AG08395 (cell line): Measurements from ENCODE around the gene FAT2.
"Not testable (repeated sequence)": the region's sequence is repeated elsewhere in the genome, so short reads cannot be mapped to it uniquely, and the experiment has no call there.

Experiments
- DNase-seq: peaks from one replicate; pipeline ENCODE4 v3.0.0; 2012; ENCODE audit warnings: mixed read lengths, low spot score

The FAT2 gene

DNA sequence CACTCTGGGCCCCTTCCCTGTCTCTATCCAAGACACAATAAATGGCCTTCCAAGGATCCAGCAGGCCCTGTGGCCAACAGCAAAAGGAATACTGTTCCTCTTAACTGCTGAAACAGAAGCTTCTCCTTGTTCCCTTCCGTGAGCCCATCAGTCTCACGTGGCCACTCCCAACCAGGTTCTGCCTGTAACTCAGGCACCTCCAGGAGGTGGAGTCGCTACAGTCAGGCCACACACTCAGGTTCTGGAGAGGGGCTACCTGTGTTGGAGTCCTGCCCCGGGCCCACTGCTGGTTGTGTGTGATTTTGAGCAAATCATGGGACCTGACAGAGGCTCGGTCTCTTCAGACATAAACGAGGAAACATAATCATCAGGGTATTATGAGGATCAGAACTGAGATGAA lies 10.3 kb downstream of the FAT2 start:
- DNase-seq, result no peak

DNA sequence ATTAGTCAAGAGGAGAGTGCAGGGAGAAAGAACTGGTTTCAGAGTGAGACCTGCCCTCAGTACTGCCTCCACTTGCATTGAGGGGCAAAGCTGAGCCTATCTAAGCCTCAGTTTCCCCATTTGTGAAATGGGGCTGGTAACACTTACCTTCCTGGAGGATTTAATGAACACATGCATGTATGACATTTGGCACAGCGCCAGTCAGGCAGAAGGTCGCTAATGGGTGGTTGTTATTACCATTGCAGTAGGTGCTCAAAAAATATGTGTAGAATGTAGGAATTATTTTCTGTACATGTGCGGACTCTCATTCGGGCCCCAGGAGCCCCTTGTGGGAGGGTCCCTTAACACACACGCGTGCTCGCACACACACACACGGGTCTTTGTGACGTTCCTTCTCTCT lies 10.9 kb downstream of the FAT2 start:
- DNase-seq, result no peak

DNA sequence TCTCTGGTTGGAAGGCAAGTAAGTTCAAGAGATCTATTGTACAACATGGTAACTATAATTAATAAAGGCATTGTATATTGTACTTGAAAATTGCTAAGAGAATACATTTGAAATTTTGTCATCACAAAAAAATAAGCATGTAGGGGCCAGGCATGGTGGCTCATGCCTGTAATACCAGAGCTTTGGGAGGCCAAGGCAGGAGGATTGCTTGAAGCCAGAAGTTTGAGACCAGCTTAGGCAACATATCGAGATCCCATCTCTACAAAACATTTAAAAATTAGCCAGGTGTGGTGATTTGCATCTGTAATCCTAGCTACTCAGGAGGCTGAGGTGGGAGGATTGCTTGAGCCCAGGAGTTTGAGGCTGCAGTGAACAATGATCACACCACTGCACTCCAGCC lies 12.0 kb downstream of the FAT2 start:
- DNase-seq, result not testable (repeated sequence)

DNA sequence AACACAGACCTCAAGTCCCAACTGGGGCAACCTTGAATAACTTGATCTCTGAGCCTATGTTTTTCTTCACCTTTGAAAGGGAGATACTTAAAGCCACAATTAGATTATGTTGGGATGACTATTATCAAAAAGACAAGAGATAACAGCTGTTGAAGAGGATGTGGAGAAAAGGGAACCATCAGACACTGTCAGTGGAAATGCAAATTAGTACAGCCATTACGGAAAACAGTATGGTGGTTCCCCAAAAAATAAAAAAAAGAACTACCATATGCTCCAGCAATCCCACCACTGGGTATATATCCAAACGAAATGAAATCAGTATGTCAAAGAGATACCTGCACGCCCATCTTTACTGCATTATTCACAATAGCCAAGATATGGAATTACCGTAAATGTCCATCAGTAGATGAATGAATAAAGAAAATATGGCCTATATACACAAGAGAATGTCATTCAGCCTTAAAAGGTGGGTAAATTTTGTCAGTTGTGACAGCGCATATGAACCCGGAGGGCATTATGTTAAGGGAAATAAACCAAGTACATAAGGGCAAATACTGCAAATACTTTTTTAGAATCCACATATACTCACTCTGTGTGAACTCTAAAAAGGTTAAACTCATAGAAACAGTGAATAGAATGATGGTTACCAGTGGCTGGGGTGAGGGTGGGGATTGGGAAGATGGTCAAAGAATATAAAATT lies 12.7 kb downstream of the FAT2 start:
- no peak for DNase-seq

DNA sequence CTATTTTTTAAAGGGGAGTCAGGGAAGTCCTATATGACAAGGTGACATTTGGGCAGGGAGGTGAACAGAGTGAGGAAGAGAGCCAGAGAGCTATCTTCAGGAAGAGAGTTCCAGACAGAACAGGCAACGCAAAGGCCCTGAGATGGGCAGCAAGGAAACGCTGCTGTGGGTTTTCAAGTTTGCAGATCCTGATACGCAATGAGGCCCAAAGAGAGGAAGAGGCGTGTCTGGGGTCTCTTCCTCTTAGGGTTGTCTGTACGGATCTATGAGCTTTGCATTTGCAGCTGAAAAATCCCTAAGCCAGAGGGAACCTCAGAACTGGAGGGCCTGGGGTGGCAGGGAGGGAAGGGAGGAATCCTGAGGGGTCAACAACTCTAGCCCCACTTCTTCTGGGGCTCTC lies 13.6 kb downstream of the FAT2 start:
- DNase-seq, result no peak

DNA sequence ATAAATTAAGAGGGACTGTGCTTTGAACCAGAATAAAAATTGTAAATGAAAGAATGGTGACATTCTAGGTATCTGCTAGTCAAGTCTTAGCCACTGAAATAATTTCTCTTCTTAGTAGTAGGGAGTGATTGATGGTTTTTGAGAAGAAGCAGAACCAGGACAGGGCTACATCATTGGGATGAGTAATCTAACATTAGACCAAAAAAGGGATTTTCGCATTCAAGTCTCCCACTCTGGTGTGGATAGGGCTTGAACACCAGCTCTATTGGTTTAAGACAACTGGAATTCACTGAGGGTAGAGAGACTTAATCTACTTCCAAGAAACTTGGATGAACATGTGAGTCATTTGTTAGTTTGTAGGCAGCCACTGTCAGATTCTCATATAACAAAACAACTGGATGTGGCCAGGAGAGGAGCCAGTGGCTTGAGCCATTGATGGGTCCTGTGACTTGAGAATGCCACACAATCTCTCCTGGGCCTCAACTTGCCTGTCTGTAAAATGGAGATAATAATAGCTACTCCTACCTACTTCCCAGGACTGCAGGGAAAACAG lies 16.6 kb downstream of the FAT2 start:
- DNase-seq, result no peak

DNA sequence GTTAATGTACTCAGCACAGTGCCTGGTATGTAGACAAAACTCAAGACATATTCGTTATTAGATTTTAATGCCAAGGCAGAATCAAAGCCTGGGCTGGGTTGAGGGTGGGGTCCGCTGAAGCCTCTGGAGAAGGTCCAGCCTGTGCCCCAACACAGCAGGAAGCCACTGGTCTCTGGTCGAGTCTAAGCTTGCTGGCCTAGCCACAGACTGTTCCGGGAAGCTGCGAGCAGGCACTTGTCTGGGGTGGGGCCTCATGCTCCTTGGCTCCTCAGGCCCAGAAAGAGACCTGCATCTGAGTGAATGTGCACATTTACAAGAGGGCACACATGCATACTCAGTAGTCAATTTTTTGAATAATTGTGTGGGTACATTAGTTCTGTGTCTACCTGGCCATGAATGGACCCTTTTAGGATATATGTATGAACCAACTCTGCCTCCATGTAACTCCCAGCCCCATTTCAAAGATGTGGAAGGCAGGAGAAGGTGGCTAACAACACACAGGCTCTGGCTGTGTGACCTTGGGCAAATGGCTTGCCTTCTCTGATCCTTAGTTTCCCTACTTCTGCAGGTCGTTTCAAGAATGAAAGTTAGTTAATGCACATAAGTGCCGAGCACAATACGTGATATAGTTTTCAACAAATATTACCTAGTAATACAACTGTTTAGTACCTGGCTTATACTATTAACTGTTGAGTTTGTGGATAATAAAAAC lies 18.3 kb downstream of the FAT2 start:
- DNase-seq, result no peak

DNA sequence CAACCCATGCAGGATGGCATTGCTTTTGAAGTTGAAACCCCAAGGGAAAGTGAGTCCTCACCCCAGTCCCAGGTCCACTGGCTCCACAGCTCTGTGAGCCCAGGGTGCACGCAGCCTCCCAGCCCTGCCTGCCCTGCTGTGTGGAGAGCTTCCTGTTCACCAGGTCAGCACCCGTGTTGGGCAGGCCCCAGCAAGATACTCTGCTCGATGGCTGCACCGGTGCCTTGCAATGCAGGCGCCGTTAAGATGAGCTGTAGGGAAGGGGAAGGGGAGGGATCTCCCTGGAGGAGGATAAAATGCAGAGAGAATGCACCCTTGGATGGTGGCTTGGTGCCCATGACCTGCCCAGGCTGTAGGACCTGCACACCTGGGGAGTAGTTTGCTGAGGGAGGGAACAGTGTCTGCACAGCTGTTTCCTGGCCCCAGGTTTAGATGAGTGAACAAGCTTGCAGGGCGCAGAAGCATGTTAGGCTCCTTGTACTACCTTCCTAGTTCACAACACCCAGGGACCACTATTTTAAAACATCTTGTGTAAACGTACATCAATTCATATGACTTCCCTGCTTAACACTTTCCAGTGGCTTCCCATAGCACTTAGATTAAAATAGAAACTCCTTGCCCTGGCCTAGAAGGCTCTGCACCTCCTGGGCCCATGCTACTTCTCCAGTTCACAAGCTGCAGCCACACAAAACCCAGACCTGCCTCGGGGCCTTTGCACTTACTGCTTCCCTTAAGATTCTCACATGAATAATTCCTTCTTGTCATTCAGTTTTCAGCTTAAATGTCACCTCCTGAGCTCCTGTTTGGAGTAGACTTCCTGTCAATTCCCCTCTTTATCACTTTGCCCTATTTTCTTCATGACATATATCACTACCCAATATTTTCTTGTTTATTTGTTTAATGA lies 19.6 kb downstream of the FAT2 start:
- DNase-seq, result no peak

DNA sequence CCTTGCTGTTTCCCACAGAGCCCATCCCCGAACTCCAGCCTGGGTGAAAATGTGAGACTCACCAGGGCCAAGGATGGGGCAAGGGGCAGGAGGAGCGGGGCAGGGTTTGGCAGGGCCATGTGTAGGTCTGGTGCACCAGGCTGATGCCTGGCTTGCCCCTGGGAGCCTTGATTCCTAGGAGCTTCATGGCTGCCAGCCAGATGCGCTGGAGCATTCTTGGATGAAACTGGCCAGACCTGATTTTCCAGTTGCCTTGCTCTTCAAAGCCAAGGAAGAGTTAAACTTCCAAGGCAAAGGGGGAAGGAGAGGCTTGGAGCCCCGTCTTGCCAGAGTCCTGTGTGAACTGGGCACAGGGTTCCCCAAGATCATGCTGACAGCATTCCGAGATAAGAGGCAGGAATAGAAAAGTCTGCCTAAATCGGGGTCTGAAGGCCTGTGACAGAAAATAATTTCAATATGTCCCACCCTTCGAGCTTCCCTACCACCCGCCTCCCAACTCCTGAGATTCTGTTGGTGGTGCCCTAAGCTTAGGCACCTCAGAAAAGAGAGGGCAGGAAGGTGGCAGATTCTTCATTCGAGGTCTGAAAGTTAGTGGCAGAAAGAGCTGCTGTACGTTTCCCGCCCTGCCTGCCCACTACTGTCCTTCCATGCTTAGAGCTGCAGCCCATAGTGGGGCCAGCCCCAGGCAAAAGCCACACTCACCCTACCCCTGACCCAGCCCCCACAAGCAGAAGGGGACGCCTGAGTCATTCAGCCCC lies 20.4 kb downstream of the FAT2 start:
- no peak for DNase-seq

DNA sequence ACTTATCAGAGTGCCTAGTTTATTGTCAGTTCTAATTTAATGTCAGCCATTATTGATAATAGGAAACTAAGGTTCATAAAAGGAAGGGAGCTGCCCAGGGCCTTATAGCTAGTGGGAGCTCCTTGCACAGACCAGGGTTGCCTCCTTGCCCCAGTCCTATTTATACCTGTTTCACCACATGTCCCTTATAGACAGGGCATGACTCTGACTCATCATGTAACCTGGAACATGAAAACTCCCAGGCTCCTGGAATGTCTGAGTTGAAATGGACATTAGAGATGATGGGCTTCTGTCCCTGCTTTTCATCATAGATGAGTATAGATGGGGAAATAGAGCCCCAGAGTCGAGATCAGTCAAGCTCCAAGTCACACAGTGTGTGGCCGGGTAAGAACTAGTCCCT lies 21.1 kb downstream of the FAT2 start:
- DNase-seq, result no peak

DNA sequence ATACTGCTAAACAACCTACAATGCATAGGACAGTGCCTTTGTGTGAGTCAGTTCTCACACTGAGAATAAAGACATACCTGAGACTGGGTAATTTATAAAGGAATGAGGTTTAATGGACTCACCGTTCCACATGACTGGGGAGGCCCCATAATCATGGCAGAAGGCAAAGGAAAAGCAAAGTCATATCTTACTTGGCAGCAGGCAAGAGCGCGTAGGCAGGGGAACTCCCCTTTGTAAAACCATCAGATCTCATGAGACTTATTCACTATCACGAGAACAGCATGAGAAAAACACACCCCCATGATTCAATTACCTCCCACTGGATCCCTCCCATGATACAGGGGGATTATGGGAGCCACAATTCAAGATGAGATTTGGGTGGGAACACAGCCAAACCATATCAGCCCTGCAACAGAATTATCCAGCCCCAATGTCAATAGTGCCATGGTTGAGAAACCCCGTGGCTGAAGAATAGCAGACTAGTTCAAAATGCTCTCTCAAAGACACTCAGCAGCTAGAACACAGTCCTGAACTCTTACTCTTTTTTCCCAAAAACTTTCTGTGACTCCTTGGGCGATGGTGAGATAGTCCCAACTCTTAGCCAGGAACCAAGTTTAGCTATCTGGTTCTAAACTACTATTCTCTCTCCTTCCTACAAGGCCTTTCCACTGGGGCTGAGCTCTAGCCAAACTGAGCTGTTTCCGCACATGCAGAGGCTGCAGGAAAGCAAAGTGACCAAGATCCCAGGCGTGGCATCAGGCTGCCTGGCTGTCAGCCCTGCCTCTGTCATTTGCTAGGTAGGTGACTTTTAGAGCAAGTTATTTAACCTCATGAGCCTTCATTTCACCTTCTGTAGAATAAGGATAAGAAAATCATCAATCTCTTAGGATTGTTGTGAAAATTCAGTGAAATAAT lies 21.7 kb downstream of the FAT2 start:
- DNase-seq, result no peak

DNA sequence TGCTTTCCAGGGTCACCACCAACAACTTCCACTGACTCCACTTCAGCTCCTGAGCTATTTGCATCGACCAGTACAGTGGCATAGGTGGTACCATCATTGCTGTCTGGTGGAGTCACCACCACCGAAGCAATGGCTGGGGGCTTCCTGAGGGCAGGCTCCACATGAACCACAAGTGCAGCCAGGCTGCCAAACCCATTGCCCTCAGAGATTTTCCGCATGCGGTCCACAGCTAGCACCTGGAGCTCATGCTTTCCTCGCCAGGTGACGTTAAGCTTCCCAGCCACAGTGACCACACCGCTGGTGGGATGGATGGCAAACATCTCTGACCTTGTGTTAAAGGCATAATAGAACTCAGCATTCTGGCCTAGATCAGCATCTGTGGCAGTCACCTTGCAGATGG lies 23.1 kb downstream of the FAT2 start:
- DNase-seq, result no peak

DNA sequence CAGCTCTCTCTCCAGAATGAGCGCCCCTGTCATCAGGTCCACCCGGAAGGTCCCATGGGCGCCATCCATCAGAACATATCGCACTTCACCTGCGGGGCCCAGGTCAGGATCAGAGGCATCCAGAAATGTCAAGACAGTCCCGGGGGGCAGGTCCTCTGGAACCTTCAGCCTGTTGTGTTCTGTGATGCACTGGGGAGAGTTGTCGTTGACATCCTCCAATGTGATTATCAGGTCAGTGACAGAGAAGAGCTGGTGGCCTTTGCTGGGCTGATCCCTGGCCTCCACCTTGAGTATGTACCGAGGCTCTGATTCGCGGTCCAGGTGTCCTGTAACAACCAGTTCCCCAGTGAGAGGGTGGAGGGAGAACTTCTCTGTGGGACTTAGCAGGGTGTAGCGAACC lies 25.2 kb downstream of the FAT2 start:
- DNase-seq, result no peak

DNA sequence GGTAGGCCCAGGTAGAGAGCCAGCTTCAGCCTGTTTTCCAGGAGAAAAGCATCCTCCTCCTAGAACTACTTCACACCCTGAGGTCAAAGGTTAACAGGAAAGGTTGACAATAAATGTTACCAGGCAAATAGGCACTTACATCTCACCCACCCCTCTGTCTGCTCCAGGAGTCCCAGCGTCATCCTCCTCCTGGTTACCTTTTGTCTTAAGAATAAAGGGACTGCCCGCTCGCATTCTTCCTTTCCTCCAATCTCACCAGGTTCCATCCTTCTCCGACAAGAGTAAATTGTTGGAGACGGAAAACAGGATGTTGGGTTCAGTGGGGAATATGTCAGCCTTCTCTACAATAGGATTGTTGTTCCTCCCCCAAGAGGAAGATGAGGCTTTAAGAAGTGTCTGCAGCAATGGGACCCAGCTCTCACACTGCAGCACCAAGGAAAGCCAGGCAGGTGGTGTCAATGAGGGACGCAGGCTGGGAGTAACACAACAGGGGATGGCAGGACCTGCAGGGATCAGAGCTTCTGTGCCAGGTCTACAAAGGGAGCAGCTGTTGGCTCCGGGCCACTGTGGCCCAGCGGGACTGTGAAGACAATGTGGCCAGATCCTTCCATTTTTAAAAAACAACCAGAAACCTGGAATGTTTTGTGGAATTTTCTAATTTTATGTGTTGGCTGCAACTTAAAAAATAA lies 29.0 kb downstream of the FAT2 start:
- no peak for DNase-seq

DNA sequence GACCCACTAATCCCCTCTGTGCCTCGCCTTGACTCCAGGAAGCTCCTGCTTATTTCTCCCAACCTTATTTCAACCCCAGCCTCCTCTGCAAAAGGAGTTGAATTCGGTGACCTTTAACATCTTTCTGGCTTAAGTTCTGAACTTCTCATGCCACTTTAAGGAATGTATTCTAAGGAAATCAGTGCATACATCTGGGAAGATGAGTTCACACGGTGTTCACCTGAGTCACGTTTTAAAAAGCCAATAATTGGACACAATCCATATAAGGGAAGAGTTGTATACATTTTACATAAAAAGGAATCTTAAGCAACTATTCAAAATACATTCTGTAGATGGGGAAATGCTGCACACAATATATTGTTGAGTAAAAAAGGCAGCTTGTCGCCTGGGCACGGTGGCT lies 33.2 kb downstream of the FAT2 start:
- DNase-seq, result no peak

DNA sequence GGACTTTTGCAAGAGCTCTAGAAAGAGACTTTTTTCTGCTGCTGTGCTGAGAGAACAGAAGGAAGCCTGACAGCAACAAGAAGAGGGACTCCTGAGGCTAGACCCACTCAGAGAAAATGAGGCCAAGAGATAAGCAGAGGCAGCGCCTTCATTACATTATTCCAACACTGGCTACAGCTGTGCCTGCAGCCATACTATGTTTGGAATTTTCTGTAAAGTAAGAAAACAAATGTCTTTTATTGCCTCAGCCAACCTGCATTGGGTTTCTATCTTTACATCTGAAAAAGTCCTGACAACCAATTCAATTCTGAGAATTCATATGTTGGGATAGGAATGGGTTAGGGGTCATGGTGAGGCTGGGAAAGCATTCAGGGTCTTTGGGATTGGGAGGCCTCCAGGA lies 33.7 kb downstream of the FAT2 start:
- DNase-seq, result no peak

DNA sequence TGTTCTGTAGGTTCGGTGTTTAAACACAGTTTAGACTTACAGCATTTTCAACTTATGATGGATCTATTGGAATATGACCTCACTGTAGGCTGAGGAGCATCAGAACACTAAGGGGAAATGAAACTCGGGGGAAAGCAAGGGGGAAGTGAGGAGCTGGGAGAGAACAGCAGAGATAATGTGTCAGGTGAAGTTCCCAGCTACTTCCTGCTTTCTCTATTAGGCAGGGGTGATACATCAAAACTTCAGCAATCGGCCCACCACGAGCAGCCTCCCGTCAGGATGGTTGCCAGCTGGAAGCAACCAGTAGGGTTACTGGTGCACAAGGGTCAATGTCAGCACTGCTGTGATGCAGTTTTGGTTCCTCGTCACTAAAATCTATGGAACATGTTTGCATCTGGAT lies 34.3 kb downstream of the FAT2 start:
- DNase-seq, result no peak

DNA sequence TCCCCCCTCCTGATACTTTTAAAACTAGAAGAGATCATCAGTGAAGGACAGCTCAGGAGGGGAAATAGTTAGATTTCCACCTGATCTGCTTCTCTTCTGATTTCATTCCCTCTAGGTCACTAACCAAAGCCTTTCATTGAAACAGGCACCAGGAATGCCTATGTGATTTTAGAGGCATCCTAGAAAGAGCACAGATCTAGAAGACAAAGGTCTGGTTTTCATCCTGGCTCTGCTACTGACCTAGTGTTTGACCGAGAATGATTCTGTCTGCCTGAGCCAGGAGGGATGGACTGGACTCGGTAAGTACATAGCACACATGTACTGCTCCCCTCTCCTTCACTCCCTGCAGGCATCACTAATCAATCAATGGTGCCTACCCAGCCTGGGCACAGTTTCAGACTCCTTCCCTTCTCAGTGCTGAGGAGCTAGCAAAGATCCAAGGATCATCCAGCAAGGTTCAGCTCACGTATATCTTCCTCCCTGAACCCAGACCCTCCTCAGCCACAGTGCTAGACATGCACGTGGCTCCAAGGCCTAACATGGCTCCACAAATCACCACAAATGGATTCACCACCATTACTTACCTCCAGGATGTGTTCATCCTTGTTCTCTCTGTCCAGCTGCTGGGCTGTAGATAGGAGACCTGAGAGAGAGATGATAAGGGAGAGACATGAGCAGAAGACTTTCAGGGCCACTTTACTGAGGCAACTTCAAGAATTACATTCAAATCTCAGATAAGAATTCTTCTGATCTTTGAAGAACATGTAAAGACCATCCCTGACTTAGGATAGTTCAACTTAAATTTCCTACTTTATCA lies 35.2 kb downstream of the FAT2 start:
- DNase-seq, result no peak

DNA sequence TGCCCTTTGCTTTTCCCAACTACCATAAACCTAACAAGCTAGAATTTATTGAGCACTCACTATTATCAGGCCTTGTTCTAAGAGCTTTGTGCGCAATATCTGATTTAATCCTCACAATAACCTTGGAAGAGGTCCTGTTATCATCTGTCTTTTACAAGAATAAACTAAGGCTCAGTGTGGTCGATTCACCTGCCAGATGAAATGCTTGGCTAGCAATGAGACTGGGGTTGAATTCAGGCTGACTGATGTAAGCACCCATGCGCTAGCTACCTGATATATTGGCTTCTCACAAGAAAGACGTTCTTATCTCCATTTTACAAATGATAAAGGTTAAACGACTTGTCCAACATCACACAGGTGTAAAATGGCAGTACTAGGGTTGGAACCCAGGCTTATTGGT lies 37.4 kb downstream of the FAT2 start:
- DNase-seq, result no peak
